ENCODE data around the gene BTBD2. TPM values are rescaled to one million over a fixed set of nuclear protein-coding genes. Genes with fewer than 3 reads are reported as not detected.
A peak's percentile ranks its signal among the peaks of the same experiment; 100 is the strongest.

Gene BTBD2
- total RNA-seq, 4 donors from 2014 or later = 85.0 to 99.3 (median 94.9) TPM

- 21 to 44% methylated on average over 8 to 27 of the region's 77 CpGs for WGBS, 2 donors
- TF ChIP-seq CTCF (IDR thresholded peaks at IDR 0.05) = no peak
- no peak for TF ChIP-seq POLR2A (IDR thresholded peaks at IDR 0.05)
- intact Hi-C loops (cut with DNase I; ENCODE audit: low total_unique reads) = no loop called here
- no peak overlapping the region for H3K4me3 ChIP-seq (ENCODE audit: low read depth, poor library complexity, severe bottlenecking)
- DNase-seq (ENCODE audit: low spot score in 2 of 2) = peak; percentile 95 to 99
Measured at GRCh38 chr19:2041683-2042484, 26.4 kb upstream of the BTBD2 start.

GRCh38 chr19:2041433-2041682, 25.8 kb upstream of the BTBD2 start:
- no peak for TF ChIP-seq POLR2A (IDR thresholded peaks at IDR 0.05)
- no peak for TF ChIP-seq CTCF (IDR thresholded peaks at IDR 0.05)
- 60 to 69% methylated on average over 4 to 5 of the region's 6 CpGs for whole genome bisulfite sequencing, 2 donors
- intact Hi-C loops (cut with DNase I; ENCODE audit: low total_unique reads) = no loop called here
- DNase-seq (ENCODE audit: low spot score in 2 of 2) = no peak
- H3K4me3 ChIP-seq (ENCODE audit: low read depth, poor library complexity, severe bottlenecking) = no peak overlapping the region

GRCh38 chr19:2040647-2041432, 25.3 kb upstream of the BTBD2 start:
- intact Hi-C loops (cut with DNase I; ENCODE audit: low total_unique reads) = no loop called here
- DNase-seq (ENCODE audit: low spot score in 2 of 2) = no peak
- TF ChIP-seq POLR2A (IDR thresholded peaks at IDR 0.05) = no peak
- no peak for TF ChIP-seq CTCF (IDR thresholded peaks at IDR 0.05)
- WGBS, 2 donors = 77 to 92% methylated on average over 24 to 26 of the region's 28 CpGs
- no peak overlapping the region for H3K4me3 ChIP-seq (ENCODE audit: low read depth, poor library complexity, severe bottlenecking)

- DNase-seq (ENCODE audit: low spot score in 2 of 2) = peak in 1 of 2 donors; percentile 15
- no peak for TF ChIP-seq POLR2A (IDR thresholded peaks at IDR 0.05)
- no peak for TF ChIP-seq CTCF (IDR thresholded peaks at IDR 0.05)
- H3K4me3 ChIP-seq (ENCODE audit: low read depth, poor library complexity, severe bottlenecking) = no peak overlapping the region
- intact Hi-C loops (cut with DNase I; ENCODE audit: low total_unique reads) = no loop called here
- WGBS, 2 donors = 59 to 80% methylated on average over 7 to 17 of the region's 20 CpGs
Measured at GRCh38 chr19:2039959-2040646, 24.6 kb upstream of the BTBD2 start.

GRCh38 chr19:2039089-2039958, 23.8 kb upstream of the BTBD2 start:
- no peak for TF ChIP-seq CTCF (IDR thresholded peaks at IDR 0.05)
- TF ChIP-seq POLR2A (IDR thresholded peaks at IDR 0.05) = no peak
- 80 to 81% methylated on average over 21 to 29 of the region's 30 CpGs for WGBS, 2 donors
- intact Hi-C loops (cut with DNase I; ENCODE audit: low total_unique reads) = no loop called here
- no peak overlapping the region for H3K4me3 ChIP-seq (ENCODE audit: low read depth, poor library complexity, severe bottlenecking)
- no peak for DNase-seq (ENCODE audit: low spot score in 2 of 2)

Data from lower leg skin (tissue), 4 donors.